Transverse colon (tissue), 4 donors: Measurements from ENCODE around the gene B3GNT4. TPM values are rescaled to one million over a fixed set of nuclear protein-coding genes. Genes with fewer than 3 reads are reported as not detected.

ENCODE experiments used
- DNase-seq: peaks from one replicate; pipeline ENCODE4 v3.0.0-alpha.2; 2019
- H3K27ac ChIP-seq, 4 donors: fragments of 200-600 bp; sonication (generic); 2 replicates each; pipeline ENCODE4 v1.5.1; 2016 to 2018; ENCODE audit warnings: inconsistent platforms in 4 of 4
- H3K27me3 ChIP-seq: fragments of 200-600 bp; sonication (generic); 2 replicates; pipeline ENCODE4 v1.5.1; 2017; ENCODE audit warnings: inconsistent platforms
- H3K36me3 ChIP-seq, 4 donors: fragments of 200-600 bp; sonication (generic); 2 replicates each; pipeline ENCODE4 v1.5.1; 2017 to 2019; ENCODE audit warnings: inconsistent platforms in 4 of 4
- H3K4me1 ChIP-seq, 4 donors: fragments of 200-600 bp; sonication (generic); 2 replicates each; pipeline ENCODE4 v1.5.1; 2017 to 2020; ENCODE audit warnings: inconsistent platforms in 4 of 4
- H3K4me3 ChIP-seq, 4 donors: fragments of 200-600 bp; sonication (generic); 1 replicate in 1 of 4; 2 replicates in 3 of 4; pipeline versions ENCODE4 v1.5.1 to v1.6.1; 2017 to 2019; ENCODE audit warnings: inconsistent platforms in 4 of 4
- H3K9me3 ChIP-seq, 2 donors: fragments of 200-600 bp; sonication (generic); 2 replicates each; pipeline ENCODE4 v1.5.1; 2017 to 2019; ENCODE audit warnings: inconsistent platforms in 2 of 2
- EP300 ChIP-seq: sonication (generic); formaldehyde crosslinking; IDR thresholded peaks from one replicate; pipeline ENCODE4 v1.6.1; 2017; ENCODE audit warnings: antibody characterized with exemption, low read depth
- POLR2A ChIP-seq: fragments of 450-650 bp; IDR thresholded peaks from one replicate; pipeline ENCODE4 v1.6.1; 2016; ENCODE audit warnings: antibody characterized with exemption, mild to moderate bottlenecking, moderate library complexity
- POLR2AphosphoS5 ChIP-seq, 3 donors: sonication (generic); formaldehyde crosslinking; IDR thresholded peaks; one replicate each; pipeline ENCODE4 v1.6.1; 2016; ENCODE audit warnings: antibody characterized with exemption in 3 of 3
- WGBS, 2 donors: methylation state at CpG; one replicate each; pipeline ENCODE4 v1.1.5; 2018; ENCODE audit warnings: low coverage in 1 of 2; 5-methylcytosine and 5-hydroxymethylcytosine counted together
- in situ Hi-C, 4 donors: fragments of 200-750 bp; cut with MboI; loops; one replicate each; pipeline versions ENCODE4 v1.15.0 to v1.15.1; 2017; ENCODE audit warnings: low sequenced_read_pairs in 3 of 4, low pct_ligation_motif_present in 1 of 4, low pct_unique_long_range_greater_than_20kb in 1 of 4
- intact Hi-C: fragments of 100-400 bp; cut with DNase I; formaldehyde crosslinking; loops from one replicate; pipeline ENCODE4 v1.15.1; 2023; ENCODE audit warnings: low total_unique reads
- total RNA-seq, 4 donors: library from RNA; depleted of rRNA; stranded (reverse); fragments of >200 nt; gene quantifications; one replicate each; pipeline ENCODE4 v1.1.0, GENCODE V29; 2016
- TF ChIP-seq, protein P1 (sequence below), 5 experiments: fragments of 200-600 bp in 3 of 5; fragments of 450-650 bp in 2 of 5; sonication (generic) in 3 of 5; IDR thresholded peaks; 1 replicate in 2 of 5; 2 replicates in 3 of 5; pipeline ENCODE4 v1.5.1; 2016 to 2017; ENCODE audit warnings: antibody characterized with exemption in 5 of 5, inconsistent platforms in 3 of 5, mild to moderate bottlenecking in 2 of 5, moderate library complexity in 1 of 5

The B3GNT4 gene
- total RNA-seq, 4 donors from 2014 or later = 1.3 TPM; not detected in 3

GRCh38 chr12:122206111-122206881 lies 2.8 kb downstream of the B3GNT4 start:
- in situ Hi-C loops (no loop called here), intact Hi-C loops (no loop called here)
- Histone ChIP-seq H3K4me3 (no peak overlapping the region), H3K9me3 (no peaks in the 10 kb centered on the region), H3K36me3 (peaks cover 0 to 23% (median 5%) of the 10 kb centered on the region in 4 donors), H3K27me3 (peaks cover 45% of the 10 kb centered on the region), H3K27ac (no peak overlapping the region), H3K4me1 (peaks cover 0 to 20% (median 14%) of the 10 kb centered on the region in 4 donors)
- no peak for DNase-seq
- TF ChIP-seq POLR2AphosphoS5 (IDR thresholded peaks at IDR 0.05) (no peak), EP300 (no peak), POLR2A (no peak)
- TF ChIP-seq, protein P1, sequence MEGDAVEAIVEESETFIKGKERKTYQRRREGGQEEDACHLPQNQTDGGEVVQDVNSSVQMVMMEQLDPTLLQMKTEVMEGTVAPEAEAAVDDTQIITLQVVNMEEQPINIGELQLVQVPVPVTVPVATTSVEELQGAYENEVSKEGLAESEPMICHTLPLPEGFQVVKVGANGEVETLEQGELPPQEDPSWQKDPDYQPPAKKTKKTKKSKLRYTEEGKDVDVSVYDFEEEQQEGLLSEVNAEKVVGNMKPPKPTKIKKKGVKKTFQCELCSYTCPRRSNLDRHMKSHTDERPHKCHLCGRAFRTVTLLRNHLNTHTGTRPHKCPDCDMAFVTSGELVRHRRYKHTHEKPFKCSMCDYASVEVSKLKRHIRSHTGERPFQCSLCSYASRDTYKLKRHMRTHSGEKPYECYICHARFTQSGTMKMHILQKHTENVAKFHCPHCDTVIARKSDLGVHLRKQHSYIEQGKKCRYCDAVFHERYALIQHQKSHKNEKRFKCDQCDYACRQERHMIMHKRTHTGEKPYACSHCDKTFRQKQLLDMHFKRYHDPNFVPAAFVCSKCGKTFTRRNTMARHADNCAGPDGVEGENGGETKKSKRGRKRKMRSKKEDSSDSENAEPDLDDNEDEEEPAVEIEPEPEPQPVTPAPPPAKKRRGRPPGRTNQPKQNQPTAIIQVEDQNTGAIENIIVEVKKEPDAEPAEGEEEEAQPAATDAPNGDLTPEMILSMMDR (IDR thresholded peaks at IDR 0.05) = no peak
- WGBS, 2 donors = 78% methylated on average over 23 of the region's 27 CpGs; no CpG with 5 or more reads in 1 of the 2 donors

- 94% methylated on average over 7 of the region's 8 CpGs; no CpG with 5 or more reads in 1 of the 2 donors for WGBS, 2 donors
These were observed 3.5 kb downstream of the B3GNT4 start for GRCh38 chr12:122206976-122207375.

GRCh38 chr12:122207391-122207790 lies 3.9 kb downstream of the B3GNT4 start:
- intact Hi-C loops (no loop called here), in situ Hi-C loops (no loop called here)
- peaks cover 0 to 33% (median 10%) of the 10 kb centered on the region in 4 donors for H3K36me3 ChIP-seq
- DNase-seq = no peak
- no peak for TF ChIP-seq EP300
- no peak for TF ChIP-seq POLR2A
- no peak for TF ChIP-seq POLR2AphosphoS5 (IDR thresholded peaks at IDR 0.05)
- TF ChIP-seq, protein P1 (IDR thresholded peaks at IDR 0.05) = no peak
- WGBS, 2 donors = 85 to 90% methylated on average over 4 to 8 of the region's 8 CpGs
- peaks cover 0 to 20% (median 14%) of the 10 kb centered on the region in 4 donors for H3K4me1 ChIP-seq
- no peak overlapping the region for H3K27ac ChIP-seq
- H3K4me3 ChIP-seq = no peak overlapping the region
- peaks cover 34% of the 10 kb centered on the region for H3K27me3 ChIP-seq
- no peaks in the 10 kb centered on the region for H3K9me3 ChIP-seq

More at GRCh38 chr12:122206976-122207375, 3.5 kb downstream of the B3GNT4 start:
- intact Hi-C loops = no loop called here
- H3K27ac ChIP-seq = no peak overlapping the region
- peaks cover 0 to 20% (median 14%) of the 10 kb centered on the region in 4 donors for H3K4me1 ChIP-seq
- in situ Hi-C loops = no loop called here
- no peak overlapping the region for H3K4me3 ChIP-seq
- DNase-seq = no peak
- H3K36me3 ChIP-seq = peaks cover 0 to 29% (median 8%) of the 10 kb centered on the region in 4 donors
- no peaks in the 10 kb centered on the region for H3K9me3 ChIP-seq
- peaks cover 39% of the 10 kb centered on the region for H3K27me3 ChIP-seq
- TF ChIP-seq POLR2AphosphoS5 (IDR thresholded peaks at IDR 0.05) (no peak), POLR2A (no peak), EP300 (no peak)
- TF ChIP-seq, protein P1 (IDR thresholded peaks at IDR 0.05) = no peak

DNA sequence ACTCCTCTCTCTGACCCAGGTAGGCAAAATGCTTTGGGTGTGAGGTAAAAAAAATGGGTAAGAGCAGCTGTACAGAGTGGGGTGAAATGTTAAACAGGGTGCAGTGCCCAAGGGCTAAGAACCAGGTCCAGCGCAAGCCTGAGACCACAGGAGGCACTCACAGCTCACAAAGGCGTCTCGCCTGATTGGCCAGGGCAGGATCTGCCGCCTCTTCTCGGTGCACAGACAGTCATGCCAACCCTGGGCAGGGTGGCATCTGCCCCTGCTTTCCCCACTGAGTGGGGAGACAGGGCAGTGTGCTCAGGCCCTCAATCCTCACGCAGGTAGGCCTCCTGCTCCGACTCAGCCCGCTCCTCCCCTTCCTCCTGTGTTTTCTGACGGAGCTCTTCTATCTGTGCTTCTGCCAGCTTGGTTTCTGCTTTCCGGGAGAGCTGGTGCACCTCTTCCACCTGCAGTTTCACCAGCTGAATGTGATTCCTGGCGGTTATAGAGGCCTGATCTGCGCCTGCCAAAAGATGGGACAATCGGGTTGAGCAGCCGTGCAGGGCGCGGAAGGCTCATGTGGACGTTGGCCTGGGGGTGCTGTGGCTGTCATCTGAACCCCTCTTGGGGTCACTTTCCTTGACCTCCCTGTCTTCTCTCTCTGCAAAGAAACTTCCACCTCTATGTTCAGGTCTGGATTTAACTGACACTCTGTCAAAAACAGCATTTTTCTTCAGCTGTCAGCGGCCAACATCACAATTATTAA lies 4.7 kb downstream of the B3GNT4 start:
- no peak overlapping the region for H3K27ac ChIP-seq
- TF ChIP-seq POLR2AphosphoS5 (IDR thresholded peaks at IDR 0.05) (no peak), EP300 (no peak), POLR2A (no peak)
- TF ChIP-seq, protein P1 (IDR thresholded peaks at IDR 0.05) = no peak
- intact Hi-C loops (no loop called here), in situ Hi-C loops (no loop called here)
- peaks cover 0 to 13% (median 9%) of the 10 kb centered on the region in 4 donors for H3K4me1 ChIP-seq
- no peaks in the 10 kb centered on the region for H3K9me3 ChIP-seq
- peaks cover 0 to 40% (median 14%) of the 10 kb centered on the region in 4 donors for H3K36me3 ChIP-seq
- 90 to 91% methylated on average over 1 to 18 of the region's 18 CpGs for WGBS, 2 donors
- no peak for DNase-seq
- no peak overlapping the region for H3K4me3 ChIP-seq
- peaks cover 26% of the 10 kb centered on the region for H3K27me3 ChIP-seq
